HG03139 (cell line): Measurements from ENCODE around the gene D2HGDH.
"Not testable (repeated sequence)": the region's sequence is repeated elsewhere in the genome, so short reads cannot be mapped to it uniquely, and the experiment has no call there.

Experiments
- ATAC-seq: cut with Tn5 transposase; IDR thresholded peaks from one replicate; pipeline ENCODE4 v1.9.1; 2021; ENCODE audit not compliant: unreplicated experiment

The D2HGDH gene

GRCh38 chr2:241724975-241725870 is 9.2 kb upstream of the D2HGDH start:
- ATAC-seq = no peak

DNA sequence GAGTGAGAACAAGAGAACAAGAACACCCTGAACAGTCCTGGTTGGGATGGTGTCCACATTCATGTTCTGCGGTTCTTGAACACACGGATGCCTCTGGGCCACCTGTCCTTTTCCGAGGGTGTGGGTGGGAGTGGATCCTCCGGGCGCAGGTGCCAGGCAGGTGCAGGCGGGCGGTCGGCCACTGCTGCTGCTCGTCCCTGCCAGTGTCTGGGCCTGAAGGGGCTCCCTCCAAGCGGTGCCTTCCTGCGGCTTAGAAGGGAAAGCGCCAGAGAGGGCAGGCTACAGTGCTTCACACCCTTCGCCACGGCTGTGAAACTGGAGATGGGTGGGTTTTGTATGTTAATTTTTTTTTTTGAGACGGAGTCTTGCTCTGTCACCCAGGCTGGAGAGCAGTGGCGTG is 8.0 kb upstream of the D2HGDH start:
- no peak for ATAC-seq

DNA sequence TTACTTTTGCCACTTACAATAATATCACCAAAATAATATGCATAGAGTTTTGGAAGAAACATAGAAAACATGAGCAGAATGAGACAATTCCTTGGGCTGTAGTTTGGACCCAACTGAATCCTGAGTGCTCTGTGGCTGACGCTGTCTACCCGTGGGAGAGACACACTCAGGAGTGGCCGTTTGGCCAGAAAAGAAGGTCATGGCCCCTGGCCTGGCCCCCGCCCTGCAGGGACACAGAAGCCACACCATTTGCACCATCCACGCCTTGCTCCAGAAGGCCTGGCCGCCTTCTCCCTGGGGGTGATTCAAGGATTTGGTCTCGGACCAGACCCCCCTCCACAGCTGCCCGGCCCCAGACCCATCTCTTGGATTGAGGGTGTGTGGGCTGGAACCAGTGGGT is 6.4 kb upstream of the D2HGDH start:
- no peak for ATAC-seq

DNA sequence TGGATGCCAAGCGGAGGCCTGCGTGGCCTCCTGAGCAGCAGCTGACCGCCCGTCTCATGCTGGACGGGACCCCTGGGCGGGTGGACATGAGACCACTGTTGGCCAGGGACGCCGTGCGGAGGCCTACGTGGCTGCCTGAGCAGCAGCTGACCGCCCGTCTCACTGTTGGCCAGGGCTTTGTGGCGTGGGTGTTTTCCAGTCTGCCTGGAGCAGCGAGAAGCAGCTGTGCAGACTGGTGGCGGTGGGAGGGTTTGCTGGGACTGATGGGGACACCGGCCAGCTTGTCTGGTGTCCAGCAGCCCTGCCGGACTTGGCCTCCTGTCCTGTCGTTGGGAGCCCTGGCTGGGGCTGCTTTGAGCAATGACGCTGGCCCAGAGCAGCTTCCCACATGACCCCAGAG is 5.8 kb upstream of the D2HGDH start:
- ATAC-seq = no peak

GRCh38 chr2:241729868-241730267 is 4.6 kb upstream of the D2HGDH start:
- ATAC-seq = no peak

GRCh38 chr2:241730671-241731293 is 3.6 kb upstream of the D2HGDH start:
- ATAC-seq = no peak

DNA sequence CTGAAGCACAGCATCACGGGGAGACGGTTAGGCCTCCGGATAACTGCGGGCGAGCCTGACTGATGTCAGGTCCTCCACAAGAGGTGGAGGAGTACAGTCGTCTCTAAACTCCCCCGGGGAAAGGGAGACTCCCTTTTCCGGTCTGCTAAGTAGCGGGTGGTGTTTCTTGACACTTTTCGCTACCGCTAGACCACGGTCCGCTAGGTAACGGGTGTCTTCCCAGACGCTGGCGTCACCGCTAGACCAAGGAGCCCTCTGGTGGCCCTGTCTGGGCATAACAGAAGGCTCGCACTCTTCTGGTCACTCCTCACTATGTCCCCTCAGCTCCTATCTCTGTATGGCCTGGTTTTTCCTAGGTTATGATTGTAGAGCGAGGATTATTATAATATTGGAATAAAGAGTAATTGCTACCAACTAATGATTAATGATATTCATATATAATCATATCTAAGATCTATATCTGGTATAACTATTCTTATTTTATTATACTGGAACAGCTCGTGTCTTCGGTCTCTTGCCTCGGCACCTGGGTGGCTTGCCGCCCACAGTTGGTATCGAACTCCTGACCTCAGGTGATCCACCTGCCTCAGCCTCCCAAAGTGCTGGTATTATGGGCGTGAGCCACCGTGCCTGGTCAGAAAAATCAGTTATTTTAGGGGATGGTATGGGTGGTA is 1.8 kb upstream of the D2HGDH start:
- not testable (repeated sequence) for ATAC-seq

DNA sequence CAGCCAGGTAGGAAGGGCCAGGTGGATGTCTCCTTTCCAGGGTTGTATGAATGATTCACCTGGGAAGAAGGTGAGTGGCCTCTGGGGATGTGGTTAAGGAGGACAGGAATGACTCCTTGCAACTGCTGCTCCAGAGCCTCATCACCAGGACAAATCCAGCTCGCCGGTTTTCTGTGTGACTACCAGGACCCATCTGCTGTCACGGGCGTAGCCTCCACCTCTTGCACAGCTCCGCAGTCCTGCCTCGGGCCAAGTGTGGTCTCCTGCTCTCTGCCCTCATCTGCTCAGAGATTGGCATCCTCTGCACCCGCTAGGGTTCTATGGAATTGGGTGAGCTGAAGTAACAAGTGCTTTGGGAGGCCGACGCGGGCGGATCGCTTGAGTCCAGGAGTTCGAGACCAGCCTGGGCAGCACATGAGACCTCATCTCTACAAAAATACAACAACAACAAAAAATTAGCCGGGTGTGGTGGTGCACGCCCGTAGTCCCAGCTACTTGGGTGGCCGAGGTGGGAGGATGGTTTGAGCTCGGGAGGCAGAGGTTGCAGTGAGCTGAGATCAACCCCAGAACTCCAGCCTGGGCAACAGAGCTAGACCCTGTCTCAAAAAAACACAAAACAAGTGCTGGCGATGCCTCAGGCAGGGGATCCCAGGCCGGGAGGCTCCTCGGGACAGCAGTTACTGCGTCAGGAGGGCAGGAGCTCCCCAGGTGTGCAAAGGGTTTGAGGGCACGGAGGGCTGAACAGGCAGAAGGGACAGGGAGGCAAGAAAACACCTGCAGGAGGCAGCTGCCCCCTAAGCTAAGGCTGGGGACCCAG is 831 bp upstream of the D2HGDH start:
- no peak for ATAC-seq

DNA sequence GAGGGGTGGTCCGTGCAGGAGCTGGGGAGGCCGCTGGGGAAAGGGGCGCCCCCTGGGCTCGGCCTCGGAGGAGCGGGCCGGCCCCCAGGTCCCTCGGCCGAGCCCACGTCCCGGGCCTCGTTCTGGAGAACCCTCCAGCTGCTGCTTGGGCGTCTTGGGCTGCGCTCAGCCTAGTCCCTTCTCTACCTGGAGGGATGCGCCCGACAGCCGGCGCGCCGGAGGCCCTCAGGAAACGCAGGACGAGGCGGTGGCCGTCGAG is 293 bp upstream of the D2HGDH start:
- peak; percentile 24 for ATAC-seq

DNA sequence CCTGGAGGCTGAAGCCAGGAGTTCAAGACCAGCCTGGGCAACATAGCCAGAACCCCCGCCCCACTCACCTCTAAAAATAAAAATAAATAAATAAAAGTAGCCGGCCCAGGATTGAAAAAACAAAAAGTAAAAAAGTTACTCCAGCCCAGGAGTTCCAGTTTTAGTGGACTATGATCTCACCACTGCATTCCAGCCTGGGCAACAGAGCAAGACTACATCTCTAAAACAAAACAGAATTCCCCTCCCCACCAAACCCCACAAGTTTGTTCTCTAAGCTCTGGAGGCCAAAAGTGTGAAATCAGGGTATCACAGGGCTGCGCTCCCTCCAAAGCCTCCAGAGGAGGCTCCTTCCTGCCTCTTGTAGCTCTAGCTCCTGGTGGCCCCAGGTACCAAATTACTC is 1.7 kb downstream of the D2HGDH start:
- ATAC-seq = no peak

- no peak for ATAC-seq
Observed at GRCh38 chr2:241738040-241738686, 3.7 kb downstream of the D2HGDH start.

GRCh38 chr2:241739177-241739576 is 4.7 kb downstream of the D2HGDH start:
- ATAC-seq = no peak

GRCh38 chr2:241739651-241740050 is 5.2 kb downstream of the D2HGDH start:
- ATAC-seq = no peak

DNA sequence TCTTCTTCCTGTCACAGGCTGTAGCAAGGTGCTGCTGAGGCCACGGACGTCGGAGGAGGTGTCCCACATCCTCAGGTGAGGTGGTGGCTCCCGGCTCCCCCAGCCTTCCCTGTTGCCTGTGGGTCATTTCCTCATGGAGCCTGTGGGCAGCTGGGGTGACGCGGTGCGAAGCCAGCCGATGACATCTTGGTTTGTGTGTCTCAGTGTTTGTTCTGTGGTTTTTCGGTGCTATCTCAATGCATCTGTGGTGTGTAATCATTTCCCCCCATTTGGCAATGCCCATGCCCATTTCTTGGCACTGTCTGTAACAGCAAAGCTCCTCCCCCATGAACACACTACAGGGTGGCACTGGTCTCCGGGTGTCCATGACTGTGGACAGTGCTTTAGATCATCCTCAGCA is 6.6 kb downstream of the D2HGDH start:
- ATAC-seq = no peak

DNA sequence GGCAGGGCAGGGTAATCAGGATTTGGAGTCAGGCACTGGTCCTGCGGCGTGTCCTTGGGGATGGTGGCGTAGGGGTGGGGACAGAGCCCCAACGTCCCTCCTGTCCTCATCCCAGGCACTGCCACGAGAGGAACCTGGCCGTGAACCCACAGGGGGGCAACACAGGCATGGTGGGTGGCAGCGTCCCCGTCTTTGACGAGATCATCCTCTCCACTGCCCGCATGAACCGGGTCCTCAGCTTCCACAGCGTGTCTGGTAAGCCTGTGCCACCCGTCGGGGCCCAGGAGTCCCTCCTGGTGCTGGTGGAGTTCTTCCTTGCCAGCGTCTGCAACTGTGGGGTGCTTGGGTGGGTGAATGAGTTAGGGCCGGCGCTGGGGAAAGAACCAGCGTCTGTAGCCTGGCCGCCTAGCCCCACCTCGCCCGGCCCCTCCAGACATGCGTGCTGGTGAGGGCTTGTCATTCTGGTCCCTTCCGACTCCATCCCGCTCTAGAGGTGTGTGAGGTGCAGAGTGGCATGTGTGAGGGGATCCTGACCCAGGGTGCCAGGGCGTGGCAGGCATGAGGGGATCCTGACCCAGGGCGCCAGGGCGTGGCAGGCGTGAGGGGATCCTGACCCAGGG is 8.0 kb downstream of the D2HGDH start:
- ATAC-seq = no peak

- not testable (repeated sequence) for ATAC-seq
Observed at GRCh38 chr2:241743008-241743407, 8.6 kb downstream of the D2HGDH start.

GRCh38 chr2:241743620-241744019 is 9.2 kb downstream of the D2HGDH start:
- no peak for ATAC-seq

- no peak for ATAC-seq
Observed at GRCh38 chr2:241744028-241744754, 9.8 kb downstream of the D2HGDH start.

- no peak for ATAC-seq
Observed at GRCh38 chr2:241745276-241745675, 10.8 kb downstream of the D2HGDH start.

DNA sequence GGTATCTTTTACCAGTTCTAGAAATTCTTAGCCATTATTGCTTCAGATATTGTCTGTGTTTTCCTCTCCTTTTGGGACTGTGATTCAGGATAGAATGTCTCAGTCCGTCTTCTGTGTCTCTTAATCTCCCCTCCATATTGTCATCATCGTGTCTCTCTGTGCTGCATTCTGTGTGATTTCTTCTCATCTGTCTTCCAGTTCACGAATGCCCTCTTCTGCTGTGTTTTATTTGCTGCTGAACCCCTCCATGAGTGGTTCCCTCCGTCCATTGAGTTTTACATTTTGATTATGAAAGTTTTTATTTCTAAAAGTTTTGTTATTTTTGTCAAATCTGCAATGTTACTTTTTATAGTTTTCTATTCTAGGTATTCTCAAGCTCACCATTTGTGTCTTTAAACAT is 11.7 kb downstream of the D2HGDH start:
- no peak for ATAC-seq
